ENCODE results near the gene RNF169.

The RNF169 gene

DNA sequence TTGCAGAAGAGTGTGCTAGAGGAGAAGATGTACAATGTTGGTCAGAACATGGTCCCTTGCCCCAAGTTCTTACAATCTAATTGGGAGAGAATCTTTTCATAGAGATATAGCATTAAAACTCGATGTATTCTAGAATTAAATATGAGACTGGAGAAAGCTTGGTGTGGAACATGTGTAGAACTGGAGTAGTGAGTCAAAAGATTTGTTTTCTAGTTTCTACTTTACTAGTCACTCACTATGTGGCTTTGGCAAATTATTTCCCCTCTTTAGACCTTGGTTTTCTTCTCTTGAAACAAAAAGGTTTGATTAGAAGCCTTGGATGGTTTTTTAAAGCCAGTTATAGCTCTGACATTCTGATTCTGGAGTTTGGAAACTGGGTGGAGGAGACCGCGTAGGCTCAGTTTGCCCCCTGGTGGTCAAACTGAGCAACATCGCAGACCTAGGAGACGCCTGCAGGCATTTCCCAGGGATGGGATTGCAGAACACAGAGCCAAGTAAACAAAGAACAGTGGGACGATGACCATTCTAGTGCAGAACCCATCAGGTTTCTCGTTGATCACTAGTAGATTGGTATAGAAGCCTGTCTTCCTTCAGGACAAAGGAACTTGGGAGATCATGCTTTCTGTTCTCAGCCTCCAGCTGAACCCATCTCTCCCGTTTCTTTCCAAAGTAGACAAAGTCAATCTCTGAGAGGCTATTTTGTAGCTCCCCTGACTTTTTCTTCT lies 8.9 kb upstream of the RNF169 start:
- DNase-seq (ENCODE audit: low read depth in 2 of 2): peak; percentile 78 to 81
- TF ChIP-seq CTCF (IDR thresholded peaks at IDR 0.05; ENCODE audit: low read depth, low read length): peak; percentile 90
- no peak overlapping the region for H3K4me3 ChIP-seq (replicated peaks in 1 of 2; ENCODE audit: low read depth in 2 of 2, low read length in 2 of 2)

DNA sequence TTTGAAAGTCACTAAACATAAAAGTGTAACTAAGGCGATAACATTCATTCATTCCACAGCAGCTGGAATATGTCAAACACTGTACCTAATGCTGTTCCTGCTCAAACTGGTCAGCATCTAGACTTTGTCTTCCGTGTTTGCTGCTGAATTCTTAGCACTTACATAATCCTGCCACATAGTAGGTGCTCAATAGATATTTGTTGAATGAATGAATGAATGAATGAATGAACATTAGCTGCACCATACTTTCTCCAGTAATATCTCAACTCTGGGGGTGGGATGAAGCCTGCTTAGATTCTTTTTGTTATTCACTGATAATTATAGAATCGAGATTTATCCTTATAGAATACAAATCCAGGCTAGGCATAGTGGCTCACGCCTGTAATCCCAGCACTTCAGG lies 6.6 kb upstream of the RNF169 start:
- no peak overlapping the region for H3K4me3 ChIP-seq (replicated peaks in 1 of 2; ENCODE audit: low read depth in 2 of 2, low read length in 2 of 2)
- no peak for TF ChIP-seq CTCF (IDR thresholded peaks at IDR 0.05; ENCODE audit: low read depth, low read length)
- DNase-seq (ENCODE audit: low read depth in 2 of 2): no peak

DNA sequence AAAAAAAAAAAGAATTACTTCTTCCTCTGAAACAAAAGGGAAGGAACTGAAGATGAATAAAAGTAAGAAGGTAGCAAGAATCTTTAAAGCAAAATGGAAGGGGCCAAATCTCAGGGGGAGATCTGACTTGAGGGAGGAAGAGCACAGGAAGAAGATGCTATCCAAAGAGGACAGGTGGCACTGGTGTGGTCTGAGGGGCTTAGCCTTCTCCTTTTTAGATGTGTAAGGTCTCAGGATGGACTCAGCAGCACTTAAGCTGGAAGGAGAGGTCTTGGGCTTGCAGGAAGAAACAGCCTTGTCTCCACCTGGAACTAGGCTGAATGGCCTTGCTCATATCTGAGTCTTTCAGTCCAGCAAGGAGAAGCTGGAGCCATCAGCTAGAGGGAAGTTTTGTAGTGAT lies 5.0 kb upstream of the RNF169 start:
- no peak for TF ChIP-seq CTCF (IDR thresholded peaks at IDR 0.05; ENCODE audit: low read depth, low read length)
- no peak overlapping the region for H3K4me3 ChIP-seq (replicated peaks in 1 of 2; ENCODE audit: low read depth in 2 of 2, low read length in 2 of 2)
- DNase-seq (ENCODE audit: low read depth in 2 of 2): no peak

- no peak overlapping the region for H3K4me3 ChIP-seq (replicated peaks in 1 of 2; ENCODE audit: low read depth in 2 of 2, low read length in 2 of 2)
- DNase-seq (ENCODE audit: low read depth in 2 of 2): no peak
Observed at GRCh38 chr11:74744277-74744676, 4.4 kb upstream of the RNF169 start.

DNA sequence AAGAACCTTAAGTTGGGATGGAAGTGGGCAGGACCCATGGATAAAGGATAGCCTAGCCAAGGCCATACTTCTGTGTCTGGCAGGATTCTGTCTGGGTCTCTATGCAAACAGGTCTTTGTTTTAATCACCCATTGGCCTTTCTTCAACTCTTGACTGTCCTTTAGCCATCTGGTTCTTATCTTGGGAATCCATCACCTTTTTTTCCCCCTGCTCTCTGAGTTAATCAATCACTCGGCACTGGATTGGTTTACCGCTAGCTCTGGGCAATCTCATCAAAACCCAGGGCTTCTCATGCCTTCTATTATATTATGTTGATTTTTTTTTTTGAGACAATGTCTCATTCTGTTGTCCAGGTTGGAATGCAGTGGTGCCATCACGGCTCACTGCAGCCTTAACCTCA lies 1.8 kb upstream of the RNF169 start:
- H3K4me3 ChIP-seq (replicated peaks in 1 of 2; ENCODE audit: low read depth in 2 of 2, low read length in 2 of 2): no peak overlapping the region
- no peak for DNase-seq (ENCODE audit: low read depth in 2 of 2)
- no peak for TF ChIP-seq CTCF (IDR thresholded peaks at IDR 0.05; ENCODE audit: low read depth, low read length)

More at GRCh38 chr11:74744277-74744676, 4.4 kb upstream of the RNF169 start:
- no peak for TF ChIP-seq CTCF (IDR thresholded peaks at IDR 0.05; ENCODE audit: low read depth, low read length)

DNA sequence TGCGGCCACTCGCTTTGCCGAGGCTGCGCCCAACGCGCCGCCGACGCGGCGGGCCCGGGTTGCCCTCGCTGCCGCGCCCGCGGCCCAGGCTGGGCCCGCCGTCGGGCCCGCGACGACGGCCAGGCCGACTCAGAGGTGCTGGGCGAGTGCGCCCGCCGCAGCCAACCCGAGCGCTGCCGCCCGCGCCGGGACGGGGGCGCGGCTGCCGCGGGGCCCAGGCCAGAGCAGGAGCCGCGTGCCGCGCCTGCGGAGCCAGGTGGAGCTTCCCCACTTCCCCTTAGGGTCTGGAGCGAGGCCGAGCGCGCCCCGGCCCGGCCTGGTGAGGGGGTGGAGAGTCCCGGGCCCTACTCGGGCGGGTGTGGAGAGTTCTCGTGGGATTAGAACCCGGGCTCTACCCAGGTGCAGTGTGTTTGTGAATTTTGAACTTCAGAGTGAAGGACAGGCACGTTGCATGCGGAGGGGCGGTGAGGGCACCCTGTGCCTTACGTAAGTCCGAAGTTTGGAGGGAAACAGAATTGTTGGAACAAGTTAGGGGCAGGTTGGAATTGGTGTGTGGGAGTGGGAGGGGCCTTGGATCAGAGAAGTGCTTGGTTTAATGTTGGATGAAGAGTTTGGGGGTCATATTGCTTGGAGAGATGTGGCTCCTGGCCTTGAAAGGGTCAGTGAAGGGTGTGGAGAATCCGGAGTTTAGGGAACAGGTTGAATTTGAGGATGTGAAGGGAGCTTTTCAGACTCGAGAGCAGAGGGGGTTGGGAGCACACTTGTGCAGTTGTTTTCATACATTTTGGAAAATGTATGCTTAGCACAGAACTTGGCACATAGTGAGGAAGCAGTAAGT lies 697 bp downstream of the RNF169 start:
- peak; percentile 36 to 45 for DNase-seq (ENCODE audit: low read depth in 2 of 2)
- TF ChIP-seq CTCF (IDR thresholded peaks at IDR 0.05; ENCODE audit: low read depth, low read length): no peak
- peak overlapping the region; percentile 65 to 78 for H3K4me3 ChIP-seq (replicated peaks in 1 of 2; ENCODE audit: low read depth in 2 of 2, low read length in 2 of 2)

Data from cardiac fibroblast (primary cell).